ENCODE results near the gene LOC101059915.

LOC101059915 gene

GRCh38 chrX:71626576-71626975 is 40.8 kb upstream of the LOC101059915 start:
- CTCF ChIA-PET: no interaction called here
- no peak for DNase-seq (ENCODE audit: extremely low spot score)
- POLR2A ChIA-PET: no interaction called here
- TF ChIP-seq NFRKB (IDR thresholded peaks at IDR 0.05): no peak
- no peak for TF ChIP-seq ARNT (IDR thresholded peaks at IDR 0.05)
- TF ChIP-seq CTBP1 (IDR thresholded peaks at IDR 0.05; ENCODE audit: borderline replicate concordance): no peak
- no peak for TF ChIP-seq SUZ12 (IDR thresholded peaks at IDR 0.05)
- no peak for TF ChIP-seq FOXK2 (IDR thresholded peaks at IDR 0.05)
- TF ChIP-seq HDGF (IDR thresholded peaks at IDR 0.05; ENCODE audit: borderline replicate concordance): no peak
- TF ChIP-seq FOXM1 (IDR thresholded peaks at IDR 0.05; ENCODE audit: borderline replicate concordance): no peak
- no peak for TF ChIP-seq BHLHE40 (IDR thresholded peaks at IDR 0.05; ENCODE audit: borderline replicate concordance)
- TF ChIP-seq SP1 (IDR thresholded peaks at IDR 0.05): no peak
- no peak for TF ChIP-seq L3MBTL2 (conservative IDR thresholded peaks at IDR 0.05)
- no peak for TF ChIP-seq TARDBP (IDR thresholded peaks at IDR 0.05)
- no peak for TF ChIP-seq LEF1 (IDR thresholded peaks at IDR 0.05; ENCODE audit: borderline replicate concordance)
- TF ChIP-seq ZNF384 (IDR thresholded peaks at IDR 0.05): no peak
- TF ChIP-seq PKNOX1 (IDR thresholded peaks at IDR 0.05): no peak
- no peak for TF ChIP-seq ELF4 (IDR thresholded peaks at IDR 0.05)

- TF ChIP-seq PKNOX1 (IDR thresholded peaks at IDR 0.05): no peak
- TF ChIP-seq ELF4 (IDR thresholded peaks at IDR 0.05): no peak
- no peak for TF ChIP-seq NFRKB (IDR thresholded peaks at IDR 0.05)
- no peak for TF ChIP-seq FOXA1 (IDR thresholded peaks at IDR 0.05)
- TF ChIP-seq FOXK2 (IDR thresholded peaks at IDR 0.05): no peak
- TF ChIP-seq HDGF (IDR thresholded peaks at IDR 0.05; ENCODE audit: borderline replicate concordance): no peak
- TF ChIP-seq CTBP1 (IDR thresholded peaks at IDR 0.05; ENCODE audit: borderline replicate concordance): no peak
- TF ChIP-seq LEF1 (IDR thresholded peaks at IDR 0.05; ENCODE audit: borderline replicate concordance): no peak
- TF ChIP-seq ZNF384 (IDR thresholded peaks at IDR 0.05): no peak
- no peak for TF ChIP-seq TARDBP (IDR thresholded peaks at IDR 0.05)
- TF ChIP-seq L3MBTL2 (conservative IDR thresholded peaks at IDR 0.05): no peak
- no peak for TF ChIP-seq SP1 (IDR thresholded peaks at IDR 0.05)
- TF ChIP-seq SUZ12 (IDR thresholded peaks at IDR 0.05): no peak
- TF ChIP-seq BHLHE40 (IDR thresholded peaks at IDR 0.05; ENCODE audit: borderline replicate concordance): no peak
- POLR2A ChIA-PET: no interaction called here
- CTCF ChIA-PET: no interaction called here
- no peak for DNase-seq (ENCODE audit: extremely low spot score)
Measured at GRCh38 chrX:71627588-71628404, 39.5 kb upstream of the LOC101059915 start.

GRCh38 chrX:71629467-71629866 is 37.9 kb upstream of the LOC101059915 start:
- TF ChIP-seq TARDBP (IDR thresholded peaks at IDR 0.05) (no peak), CTBP1 (IDR thresholded peaks at IDR 0.05; ENCODE audit: borderline replicate concordance) (no peak)
- ChIA-PET CTCF (no interaction called here), POLR2A (no interaction called here)
- no peak for DNase-seq (ENCODE audit: extremely low spot score)

- ChIA-PET CTCF (interaction anchor here (0.6 kb wide), 1 partner anchor 387 kb away, joined by 4 read pairs; no protein-coding TSS in a partner anchor), POLR2A (no interaction called here)
- DNase-seq (ENCODE audit: extremely low spot score): no peak
- TF ChIP-seq SP1 (IDR thresholded peaks at IDR 0.05): no peak
- TF ChIP-seq ARNT (IDR thresholded peaks at IDR 0.05): no peak
Measured at GRCh38 chrX:71632923-71633657, 34.3 kb upstream of the LOC101059915 start.

GRCh38 chrX:71634366-71634765 is 33.0 kb upstream of the LOC101059915 start:
- CTCF ChIA-PET: no interaction called here
- TF ChIP-seq FOXK2 (IDR thresholded peaks at IDR 0.05) (no peak), ELF4 (IDR thresholded peaks at IDR 0.05) (no peak), SUZ12 (IDR thresholded peaks at IDR 0.05) (no peak), CTBP1 (IDR thresholded peaks at IDR 0.05; ENCODE audit: borderline replicate concordance) (no peak), ZNF384 (IDR thresholded peaks at IDR 0.05) (no peak), LEF1 (IDR thresholded peaks at IDR 0.05; ENCODE audit: borderline replicate concordance) (no peak), HDGF (IDR thresholded peaks at IDR 0.05; ENCODE audit: borderline replicate concordance) (no peak), FOXA1 (IDR thresholded peaks at IDR 0.05) (no peak), BHLHE40 (IDR thresholded peaks at IDR 0.05; ENCODE audit: borderline replicate concordance) (no peak)
- POLR2A ChIA-PET: no interaction called here
- DNase-seq (ENCODE audit: extremely low spot score): no peak

- TF ChIP-seq NFRKB (IDR thresholded peaks at IDR 0.05): no peak
- no peak for TF ChIP-seq ARNT (IDR thresholded peaks at IDR 0.05)
- TF ChIP-seq FOXK2 (IDR thresholded peaks at IDR 0.05): no peak
- no peak for TF ChIP-seq CTBP1 (IDR thresholded peaks at IDR 0.05; ENCODE audit: borderline replicate concordance)
- ChIA-PET CTCF (interaction anchor here (0.7 kb wide), 1 partner anchor 15 kb away, joined by 4 read pairs; no protein-coding TSS in a partner anchor), POLR2A (no interaction called here)
- DNase-seq (ENCODE audit: extremely low spot score): no peak
Measured at GRCh38 chrX:71636438-71637252, 30.7 kb upstream of the LOC101059915 start.
